Measurements from ENCODE around the gene NOS1. TPM values are rescaled to one million over a fixed set of nuclear protein-coding genes. Genes with fewer than 3 reads are reported as not detected.
A peak's percentile ranks its signal among the peaks of the same experiment; 100 is the strongest.
"Not testable (repeated sequence)": the region's sequence is repeated elsewhere in the genome, so short reads cannot be mapped to it uniquely, and the experiment has no call there.

The NOS1 gene
- not detected for polyA plus RNA-seq (ENCODE audit: low read depth in 6 of 6)

DNA sequence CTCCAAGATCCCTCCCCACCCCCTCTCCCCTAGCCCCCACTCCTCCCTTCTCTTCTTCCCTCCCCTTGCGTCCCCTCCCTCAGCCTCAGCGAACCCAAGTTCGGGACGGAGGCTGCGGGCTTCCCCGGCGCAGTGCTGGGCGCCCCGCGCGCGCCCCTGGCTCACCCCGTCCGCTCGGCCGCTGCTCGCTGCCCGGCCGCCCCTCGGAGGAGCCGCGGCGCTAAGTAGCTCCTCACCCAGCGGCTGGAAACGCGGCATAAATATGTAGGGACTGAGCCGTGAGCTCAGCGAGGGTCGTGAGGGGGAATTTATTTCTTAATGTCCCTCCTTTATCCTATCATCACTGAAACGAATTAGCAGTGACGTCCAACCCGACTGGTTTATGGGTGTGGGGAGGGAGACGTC lies at the start of gene NOS1:
NOS1 (minus strand) TSS at position 280 of the 405 bp plus-strand sequence. CDS start 30,557 bp downstream, outside the sequence.
- Mint-ChIP-seq H3K27ac (no peak within 1 kb of the TSS), H3K4me1 (no peaks in the 10 kb centered on the region), H3K9me3 (peaks cover 0 to 5% (median 2%) of the 10 kb centered on the region in 7 donors), H3K27me3 (peaks cover 50 to 78% (median 57%) of the 10 kb centered on the region in 3 donors), H3K36me3 (no peaks in the 10 kb centered on the region), H3K4me3 (no peak within 1 kb of the TSS)
- DNase-seq, result no peak
- ATAC-seq (ENCODE audit: low read depth in 2 of 2), result no peak

- DNase-seq (no peak), ATAC-seq (ENCODE audit: low read depth in 2 of 2) (no peak)
- Mint-ChIP-seq H3K4me1 (no peaks in the 10 kb centered on the region), H3K9me3 (peaks cover 2 to 17% (median 6%) of the 10 kb centered on the region in 7 donors), H3K4me3 (no peak overlapping the region), H3K27me3 (peaks cover 0 to 13% (median 10%) of the 10 kb centered on the region in 3 donors), H3K27ac (no peak overlapping the region), H3K36me3 (no peaks in the 10 kb centered on the region)
Measured at GRCh38 chr12:117409286-117409685, 47.9 kb upstream of the NOS1 start.

GRCh38 chr12:117408161-117408791 lies 46.9 kb upstream of the NOS1 start:
- H3K4me3 Mint-ChIP-seq, result no peak overlapping the region
- H3K27ac Mint-ChIP-seq, result no peak overlapping the region
- ATAC-seq (ENCODE audit: low read depth in 2 of 2) (no peak), DNase-seq (no peak)
- no peaks in the 10 kb centered on the region for H3K36me3 Mint-ChIP-seq
- peaks cover 0 to 14% (median 11%) of the 10 kb centered on the region in 3 donors for H3K27me3 Mint-ChIP-seq
- H3K4me1 Mint-ChIP-seq, result no peaks in the 10 kb centered on the region
- peaks cover 3 to 22% (median 7%) of the 10 kb centered on the region in 7 donors for H3K9me3 Mint-ChIP-seq

DNA sequence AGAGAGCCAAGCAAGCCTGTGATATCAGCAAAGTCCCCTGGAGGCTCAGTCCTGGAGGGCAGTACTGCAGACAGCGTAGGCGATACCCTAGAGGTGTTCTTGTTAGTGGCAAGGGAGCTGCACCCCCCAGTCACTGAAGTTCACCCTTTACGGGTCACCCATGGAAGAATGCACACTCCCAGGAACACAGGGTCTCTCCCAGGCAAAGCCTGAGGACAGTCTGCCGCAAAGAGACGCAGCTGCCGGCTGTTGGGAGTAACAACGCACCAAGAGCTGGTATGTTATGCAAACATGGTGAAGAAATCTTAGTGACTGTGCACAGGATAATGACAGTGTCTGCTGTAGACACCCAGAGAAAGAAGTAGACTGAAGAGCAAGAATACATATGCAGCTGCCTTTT lies 43.5 kb upstream of the NOS1 start:
- Mint-ChIP-seq H3K9me3 (peaks cover 7 to 34% (median 9%) of the 10 kb centered on the region in 7 donors), H3K27ac (no peak overlapping the region), H3K27me3 (peaks cover 0 to 15% (median 14%) of the 10 kb centered on the region in 3 donors), H3K4me3 (no peak overlapping the region), H3K4me1 (no peaks in the 10 kb centered on the region), H3K36me3 (no peaks in the 10 kb centered on the region)
- ATAC-seq (ENCODE audit: low read depth in 2 of 2) (no peak), DNase-seq (no peak)

GRCh38 chr12:117404203-117404853 lies 42.9 kb upstream of the NOS1 start:
- no peak for ATAC-seq (ENCODE audit: low read depth in 2 of 2)
- no peak for DNase-seq
- H3K4me3 Mint-ChIP-seq, result no peak overlapping the region
- H3K36me3 Mint-ChIP-seq, result no peaks in the 10 kb centered on the region
- peaks cover 7 to 34% (median 11%) of the 10 kb centered on the region in 7 donors for H3K9me3 Mint-ChIP-seq
- peaks cover 0 to 16% (median 14%) of the 10 kb centered on the region in 3 donors for H3K27me3 Mint-ChIP-seq
- no peak overlapping the region for H3K27ac Mint-ChIP-seq
- H3K4me1 Mint-ChIP-seq, result no peaks in the 10 kb centered on the region

GRCh38 chr12:117403586-117404139 lies 42.2 kb upstream of the NOS1 start:
- Mint-ChIP-seq H3K4me3 (no peak overlapping the region), H3K4me1 (no peaks in the 10 kb centered on the region), H3K36me3 (no peaks in the 10 kb centered on the region), H3K27ac (no peak overlapping the region), H3K9me3 (peaks cover 12 to 40% (median 14%) of the 10 kb centered on the region in 7 donors), H3K27me3 (peaks cover 0 to 22% (median 14%) of the 10 kb centered on the region in 3 donors)
- no peak for ATAC-seq (ENCODE audit: low read depth in 2 of 2)
- no peak for DNase-seq

DNA sequence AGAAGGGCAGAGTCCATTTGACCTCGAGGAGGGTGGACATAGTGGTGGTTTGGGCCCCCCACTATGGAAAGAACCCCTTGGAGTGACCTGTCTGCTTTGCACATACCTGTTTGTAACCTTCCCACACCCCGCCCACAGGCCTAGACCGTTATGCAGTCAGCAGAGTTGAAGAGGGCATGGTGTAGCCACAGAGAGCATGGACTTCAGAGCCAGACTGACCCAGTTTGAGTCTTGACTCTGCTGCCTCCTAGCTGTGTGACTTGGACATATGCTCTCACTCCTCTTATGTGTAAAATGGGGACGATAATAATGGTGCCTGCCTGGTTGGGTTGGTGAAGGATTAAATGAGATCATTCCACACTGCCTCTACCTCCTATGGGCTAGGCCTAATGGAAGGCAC lies 40.9 kb upstream of the NOS1 start:
- Mint-ChIP-seq H3K4me3 (no peak overlapping the region), H3K27me3 (peaks cover 0 to 17% (median 8%) of the 10 kb centered on the region in 3 donors), H3K4me1 (no peaks in the 10 kb centered on the region), H3K36me3 (no peaks in the 10 kb centered on the region), H3K27ac (no peak overlapping the region), H3K9me3 (peaks cover 10 to 40% (median 12%) of the 10 kb centered on the region in 7 donors)
- DNase-seq (no peak), ATAC-seq (ENCODE audit: low read depth in 2 of 2) (no peak)

GRCh38 chr12:117400912-117401311 lies 39.5 kb upstream of the NOS1 start:
- Mint-ChIP-seq H3K4me3 (no peak overlapping the region), H3K27ac (no peak overlapping the region)

DNA sequence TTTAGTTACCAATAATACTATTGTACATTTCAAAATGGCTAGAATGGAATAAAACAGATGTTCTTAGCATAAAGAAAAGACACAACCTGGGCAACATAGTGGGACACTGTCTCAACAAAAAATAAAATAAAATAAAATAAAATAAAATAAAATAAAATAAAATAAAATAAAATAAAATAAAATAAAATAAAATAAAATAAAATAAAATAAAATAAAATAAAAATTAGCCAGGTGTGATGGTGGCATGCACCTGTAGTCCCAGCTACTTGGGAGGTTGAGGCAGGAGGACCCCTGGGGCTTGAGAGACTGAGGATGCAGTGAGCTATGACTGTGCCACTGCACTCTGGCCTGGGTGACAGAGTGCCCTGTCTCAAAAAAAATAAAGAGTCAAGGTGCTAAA lies 37.1 kb upstream of the NOS1 start:
- not testable (repeated sequence) for H3K36me3 Mint-ChIP-seq; ATAC-seq (ENCODE audit: low read depth in 2 of 2); H3K4me1 Mint-ChIP-seq; DNase-seq; H3K4me3 Mint-ChIP-seq; H3K27ac Mint-ChIP-seq
- H3K27me3 Mint-ChIP-seq, result peaks cover 4 to 11% (median 7%) of the 10 kb centered on the region in 3 donors
- H3K9me3 Mint-ChIP-seq, result peaks cover 5 to 24% (median 11%) of the 10 kb centered on the region in 7 donors

More at GRCh38 chr12:117400912-117401311, 39.5 kb upstream of the NOS1 start:
- DNase-seq (no peak), ATAC-seq (ENCODE audit: low read depth in 2 of 2) (no peak)
- Mint-ChIP-seq H3K4me1 (no peaks in the 10 kb centered on the region), H3K27me3 (peaks cover 0 to 15% (median 14%) of the 10 kb centered on the region in 3 donors), H3K36me3 (no peaks in the 10 kb centered on the region), H3K9me3 (peaks cover 10 to 34% (median 13%) of the 10 kb centered on the region in 7 donors)

DNA sequence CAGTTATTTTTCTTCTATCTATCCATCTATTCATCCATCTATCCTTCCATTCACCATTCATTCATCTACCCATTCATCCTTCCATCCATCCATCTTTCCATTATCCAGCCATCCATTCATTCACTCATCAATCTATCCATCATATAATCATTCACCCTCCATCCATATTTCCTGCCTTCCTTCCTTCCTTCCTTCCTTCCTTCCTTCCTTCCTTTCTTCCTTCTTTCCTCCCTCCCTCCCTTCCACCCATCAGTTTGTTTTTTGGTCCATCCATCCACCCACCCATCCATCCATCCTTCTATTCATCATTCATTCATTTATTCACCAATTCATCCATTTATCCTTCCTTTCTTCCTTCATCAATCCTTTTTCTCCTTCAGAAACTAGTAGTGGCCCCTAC lies 34.3 kb upstream of the NOS1 start:
- H3K27me3 Mint-ChIP-seq, result peaks cover 11 to 17% (median 15%) of the 10 kb centered on the region in 3 donors
- no peaks in the 10 kb centered on the region for H3K36me3 Mint-ChIP-seq
- no peaks in the 10 kb centered on the region for H3K4me1 Mint-ChIP-seq
- no peak overlapping the region for H3K27ac Mint-ChIP-seq
- ATAC-seq (ENCODE audit: low read depth in 2 of 2), result no peak
- no peak overlapping the region for H3K4me3 Mint-ChIP-seq
- no peak for DNase-seq
- peaks cover 3 to 31% (median 9%) of the 10 kb centered on the region in 7 donors for H3K9me3 Mint-ChIP-seq

- no peak overlapping the region for H3K27ac Mint-ChIP-seq
- H3K4me3 Mint-ChIP-seq, result no peak overlapping the region
- no peak for DNase-seq
- peaks cover 11 to 15% (median 11%) of the 10 kb centered on the region in 3 donors for H3K27me3 Mint-ChIP-seq
- H3K4me1 Mint-ChIP-seq, result no peaks in the 10 kb centered on the region
- H3K9me3 Mint-ChIP-seq, result peaks cover 3 to 25% (median 9%) of the 10 kb centered on the region in 7 donors
- no peak for ATAC-seq (ENCODE audit: low read depth in 2 of 2)
- H3K36me3 Mint-ChIP-seq, result no peaks in the 10 kb centered on the region
Measured at GRCh38 chr12:117394491-117394890, 33.1 kb upstream of the NOS1 start.

- H3K36me3 Mint-ChIP-seq, result no peaks in the 10 kb centered on the region
- no peaks in the 10 kb centered on the region for H3K4me1 Mint-ChIP-seq
- H3K27me3 Mint-ChIP-seq, result peaks cover 6 to 15% (median 11%) of the 10 kb centered on the region in 3 donors
- no peak overlapping the region for H3K4me3 Mint-ChIP-seq
- no peak for DNase-seq
- no peak overlapping the region for H3K27ac Mint-ChIP-seq
- H3K9me3 Mint-ChIP-seq, result peaks cover 0 to 20% (median 5%) of the 10 kb centered on the region in 7 donors
- no peak for ATAC-seq (ENCODE audit: low read depth in 2 of 2)
Measured at GRCh38 chr12:117393656-117394055, 32.2 kb upstream of the NOS1 start.

- Mint-ChIP-seq H3K9me3 (peaks cover 0 to 12% (median 4%) of the 10 kb centered on the region in 7 donors), H3K27ac (peak overlapping the region in 1 of 6 donors; percentile 60), H3K4me3 (no peak overlapping the region), H3K36me3 (no peaks in the 10 kb centered on the region), H3K4me1 (no peaks in the 10 kb centered on the region), H3K27me3 (peaks cover 6 to 11% (median 8%) of the 10 kb centered on the region in 3 donors)
- ATAC-seq (ENCODE audit: low read depth in 2 of 2) (no peak), DNase-seq (no peak)
Measured at GRCh38 chr12:117390866-117391265, 29.4 kb upstream of the NOS1 start.
